ENCODE data around the gene CLSTN3.

DNA sequence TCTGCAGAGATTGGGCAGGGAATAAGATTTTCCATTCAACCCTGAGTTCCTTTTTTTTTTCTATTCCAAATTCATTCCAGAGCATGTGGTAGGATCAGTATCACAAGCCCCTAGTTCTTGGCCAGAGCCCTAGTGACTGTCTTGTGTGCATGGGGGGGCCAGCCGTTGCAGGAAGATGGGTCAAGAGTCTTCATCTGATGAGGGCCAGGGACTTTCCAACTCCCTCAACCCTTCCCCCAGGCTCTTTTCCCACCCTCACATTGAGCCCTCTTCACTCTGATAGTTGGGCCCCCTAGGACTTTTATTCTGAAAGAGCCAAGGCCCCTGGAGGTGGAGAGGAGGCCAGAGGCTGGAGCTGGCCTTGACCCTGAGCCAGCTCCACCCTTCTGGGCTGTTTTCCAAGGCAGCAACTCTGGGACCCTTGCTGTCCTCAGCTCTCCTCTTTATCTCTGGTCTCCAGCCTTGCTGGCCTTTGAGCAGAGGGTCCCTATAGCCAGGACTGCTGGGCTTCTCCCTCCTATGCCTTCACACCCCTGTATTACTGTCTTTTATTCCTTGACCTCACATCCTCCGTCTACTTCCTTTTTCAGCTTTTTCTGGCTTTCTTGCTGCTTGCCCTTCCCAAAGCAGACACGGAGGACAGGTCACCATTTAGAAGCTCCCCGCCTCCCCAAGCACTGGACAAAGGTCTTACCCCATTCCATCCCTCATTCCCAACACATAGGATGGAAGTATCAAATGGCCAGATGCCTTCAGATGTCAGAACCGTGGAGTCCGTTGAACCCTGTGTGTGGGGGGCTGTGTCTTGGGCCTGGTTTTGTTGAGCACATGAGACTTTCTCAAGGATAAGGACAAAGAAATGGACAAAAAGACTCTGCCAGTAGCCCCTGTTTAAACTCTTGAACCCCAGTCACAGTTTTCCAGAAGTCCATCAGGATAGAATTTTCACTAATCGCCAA, 7.1 kb upstream of the CLSTN3 start:
- TF ChIP-seq, protein P1, sequence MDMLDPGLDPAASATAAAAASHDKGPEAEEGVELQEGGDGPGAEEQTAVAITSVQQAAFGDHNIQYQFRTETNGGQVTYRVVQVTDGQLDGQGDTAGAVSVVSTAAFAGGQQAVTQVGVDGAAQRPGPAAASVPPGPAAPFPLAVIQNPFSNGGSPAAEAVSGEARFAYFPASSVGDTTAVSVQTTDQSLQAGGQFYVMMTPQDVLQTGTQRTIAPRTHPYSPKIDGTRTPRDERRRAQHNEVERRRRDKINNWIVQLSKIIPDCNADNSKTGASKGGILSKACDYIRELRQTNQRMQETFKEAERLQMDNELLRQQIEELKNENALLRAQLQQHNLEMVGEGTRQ (IDR thresholded peaks at IDR 0.05; ENCODE audit: borderline replicate concordance, low read depth, low read length): no peak
- TF ChIP-seq, protein P2, sequence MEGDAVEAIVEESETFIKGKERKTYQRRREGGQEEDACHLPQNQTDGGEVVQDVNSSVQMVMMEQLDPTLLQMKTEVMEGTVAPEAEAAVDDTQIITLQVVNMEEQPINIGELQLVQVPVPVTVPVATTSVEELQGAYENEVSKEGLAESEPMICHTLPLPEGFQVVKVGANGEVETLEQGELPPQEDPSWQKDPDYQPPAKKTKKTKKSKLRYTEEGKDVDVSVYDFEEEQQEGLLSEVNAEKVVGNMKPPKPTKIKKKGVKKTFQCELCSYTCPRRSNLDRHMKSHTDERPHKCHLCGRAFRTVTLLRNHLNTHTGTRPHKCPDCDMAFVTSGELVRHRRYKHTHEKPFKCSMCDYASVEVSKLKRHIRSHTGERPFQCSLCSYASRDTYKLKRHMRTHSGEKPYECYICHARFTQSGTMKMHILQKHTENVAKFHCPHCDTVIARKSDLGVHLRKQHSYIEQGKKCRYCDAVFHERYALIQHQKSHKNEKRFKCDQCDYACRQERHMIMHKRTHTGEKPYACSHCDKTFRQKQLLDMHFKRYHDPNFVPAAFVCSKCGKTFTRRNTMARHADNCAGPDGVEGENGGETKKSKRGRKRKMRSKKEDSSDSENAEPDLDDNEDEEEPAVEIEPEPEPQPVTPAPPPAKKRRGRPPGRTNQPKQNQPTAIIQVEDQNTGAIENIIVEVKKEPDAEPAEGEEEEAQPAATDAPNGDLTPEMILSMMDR (IDR thresholded peaks at IDR 0.05): no peak
- TF ChIP-seq POLR2AphosphoS5 (IDR thresholded peaks at IDR 0.05; ENCODE audit: low read depth, low read length): no peak

Data from SK-N-SH (cell line).